ENCODE data around the gene RHBG.
A peak's percentile ranks its signal among the peaks of the same experiment; 100 is the strongest.
"Not testable (repeated sequence)": the region's sequence is repeated elsewhere in the genome, so short reads cannot be mapped to it uniquely, and the experiment has no call there.

RHBG gene

DNA sequence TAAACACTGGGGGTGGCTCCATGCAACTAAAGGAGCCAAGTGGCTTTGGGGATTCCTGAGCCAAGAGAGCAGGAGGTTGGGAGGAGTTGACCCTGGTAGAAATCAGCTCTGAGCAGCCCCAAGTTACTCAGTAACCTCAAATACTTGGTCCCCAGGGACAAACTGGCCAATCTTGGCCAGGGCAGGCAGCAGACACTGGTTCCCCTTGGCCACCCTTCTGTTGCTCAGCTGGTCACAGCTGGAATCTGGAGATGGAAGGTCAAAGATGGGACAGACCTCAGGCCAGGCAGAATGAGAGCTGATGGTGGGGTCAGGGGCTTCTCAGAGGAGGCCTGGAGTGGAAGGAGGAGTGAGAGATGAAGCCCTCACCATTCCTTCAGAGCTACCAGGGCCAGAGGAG, 3.3 kb upstream of the RHBG start:
- DNase-seq = no peak

DNA sequence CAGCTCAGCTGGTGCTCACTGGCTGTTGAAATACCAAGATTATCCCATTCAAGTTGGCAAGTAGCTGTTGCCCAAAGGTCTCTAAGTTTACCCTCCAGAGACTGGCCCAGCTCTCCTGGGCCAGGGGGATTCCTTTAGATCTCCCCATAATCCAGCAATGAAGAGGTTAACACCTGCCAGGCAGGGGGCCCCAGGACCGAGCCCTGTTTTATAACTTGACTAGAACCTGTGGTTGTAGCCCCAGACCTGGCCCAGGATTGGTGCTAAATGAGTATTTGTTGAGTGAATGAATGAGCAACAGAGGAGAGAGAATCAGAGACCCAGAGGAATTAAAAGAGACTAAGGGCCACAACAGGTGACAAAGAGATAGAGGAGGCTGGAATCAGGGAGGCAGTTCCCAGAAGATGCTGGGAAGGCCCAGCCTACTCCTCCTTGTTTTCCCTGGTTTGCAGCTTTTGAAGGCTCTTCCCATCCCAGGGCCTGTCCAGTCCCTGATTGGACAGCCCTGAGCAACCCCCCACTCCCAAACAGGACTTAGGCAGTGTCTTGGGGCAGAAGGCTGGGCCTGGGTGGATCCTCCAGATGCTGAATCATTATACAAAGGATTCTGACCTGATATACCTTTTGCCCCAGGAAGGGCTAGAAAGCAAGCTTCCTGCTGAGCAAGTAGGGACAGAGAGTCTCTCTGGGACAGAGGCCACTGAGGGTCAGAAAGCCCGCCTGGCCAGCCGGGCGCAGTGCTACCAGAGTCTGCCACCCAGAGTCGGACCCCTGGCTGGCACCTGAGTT, 2.4 kb upstream of the RHBG start:
- DNase-seq = no peak

DNA sequence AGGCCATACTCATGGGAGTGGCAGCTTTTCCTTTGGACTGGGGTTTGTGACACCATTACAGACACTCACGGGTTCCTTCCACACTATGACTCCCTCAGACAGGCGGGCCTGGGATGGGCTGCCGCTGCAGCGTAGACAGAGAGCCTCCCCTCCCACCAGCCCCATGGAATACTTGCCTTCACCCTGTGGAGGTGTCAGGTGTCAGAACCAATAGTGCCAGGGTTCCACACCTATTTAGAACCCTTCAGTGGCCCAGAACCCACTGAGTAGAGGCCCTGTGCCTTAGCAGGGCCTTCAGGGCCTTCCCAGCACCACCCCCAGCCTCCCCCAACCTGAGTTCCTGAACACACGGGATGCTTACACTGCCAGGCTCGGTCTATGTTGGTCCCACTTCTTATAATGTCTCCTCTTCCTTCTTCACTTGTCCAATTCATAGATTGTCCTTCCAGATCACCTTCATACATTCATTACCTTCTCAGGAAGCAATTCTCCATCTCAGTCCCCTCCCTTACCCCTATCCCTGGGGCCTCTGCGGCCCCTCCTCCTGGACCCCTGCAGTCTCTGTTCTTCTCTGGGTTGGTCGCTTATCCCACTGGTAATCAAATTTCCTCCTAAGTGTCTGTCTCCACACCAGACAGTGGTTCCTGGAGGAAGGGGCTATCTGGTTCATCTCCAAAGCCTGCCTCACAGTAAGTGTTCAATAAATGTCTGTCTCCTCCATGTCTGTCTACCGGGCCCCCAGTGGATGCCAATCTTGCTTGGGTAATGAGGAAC, 1.4 kb upstream of the RHBG start:
- DNase-seq = no peak

DNA sequence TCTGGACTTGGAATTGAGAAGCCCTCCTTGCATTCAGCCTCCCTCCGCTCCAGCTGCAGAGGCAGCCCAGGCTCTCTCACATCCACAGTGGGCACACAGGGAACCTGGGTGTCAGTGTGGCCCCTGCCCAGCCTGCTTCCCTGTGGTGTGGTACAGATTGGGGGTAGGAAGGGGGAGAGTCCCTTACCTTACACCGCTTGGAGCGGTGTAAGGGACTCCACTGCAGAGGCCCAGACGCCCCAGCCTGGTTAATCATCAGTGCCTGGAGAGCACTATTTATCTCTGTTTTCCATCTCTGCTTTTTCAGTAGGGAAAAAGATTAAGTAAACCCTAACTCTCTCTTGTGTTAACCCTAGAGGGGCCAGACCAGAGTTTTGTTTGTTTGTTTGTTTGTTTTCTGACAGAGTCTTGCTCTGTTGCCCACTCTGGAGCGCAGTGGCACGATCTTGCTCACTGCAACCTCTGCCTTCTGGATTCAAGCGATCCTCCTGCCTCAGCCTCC, 803 bp upstream of the RHBG start:
- no peak for DNase-seq

DNA sequence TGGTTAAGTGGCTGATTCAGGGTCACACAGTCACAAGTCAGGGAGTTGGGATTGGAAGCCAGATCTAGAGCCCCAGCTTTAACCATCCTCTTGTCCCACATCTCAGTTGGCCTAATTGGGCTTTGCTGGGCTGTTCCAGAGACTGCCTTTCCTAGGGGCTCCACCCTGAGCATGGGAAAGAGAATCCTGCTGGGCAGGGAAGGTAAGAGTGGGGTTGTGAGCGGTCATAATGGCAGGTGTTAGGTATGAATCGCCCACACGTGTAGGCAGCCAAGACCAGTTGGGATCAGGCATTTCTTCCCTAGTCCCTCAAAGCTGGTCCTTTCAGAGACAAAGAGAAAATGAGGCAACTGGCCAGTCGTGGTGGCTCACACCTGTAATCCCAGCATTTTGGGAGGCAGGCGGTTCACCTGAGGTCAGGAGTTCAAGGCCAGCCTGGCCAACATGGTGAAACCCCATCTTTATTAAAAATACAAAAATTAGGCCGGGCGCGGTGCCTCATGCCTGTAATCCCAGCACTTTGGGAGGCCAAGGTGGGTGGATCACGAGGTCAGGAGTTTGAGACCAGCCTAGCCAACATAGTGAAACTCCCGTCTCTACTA, 775 bp downstream of the RHBG start:
- DNase-seq = not testable (repeated sequence)

- DNase-seq = peak; percentile 32
Measured at GRCh38 chr1:156371553-156372264, 2.7 kb downstream of the RHBG start.

DNA sequence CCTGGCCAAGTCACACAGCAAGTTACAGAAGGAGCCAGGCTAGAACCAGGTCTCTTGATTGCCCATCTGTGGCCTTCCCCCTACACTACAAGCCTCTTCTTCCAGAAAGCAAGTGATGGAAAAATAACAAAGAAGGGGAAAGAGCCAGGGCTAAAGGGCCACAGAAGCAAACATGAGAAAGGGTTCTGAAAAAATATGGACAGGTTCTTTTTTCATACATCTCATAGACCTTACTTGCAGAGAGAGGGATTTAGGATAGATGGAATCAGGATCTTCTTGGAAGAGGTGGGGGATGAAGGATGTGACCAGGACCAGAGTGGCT, 3.2 kb downstream of the RHBG start:
- DNase-seq = no peak

GRCh38 chr1:156372876-156373275, 3.9 kb downstream of the RHBG start:
- no peak for DNase-seq

- no peak for DNase-seq
Measured at GRCh38 chr1:156373546-156373945, 4.5 kb downstream of the RHBG start.

DNA sequence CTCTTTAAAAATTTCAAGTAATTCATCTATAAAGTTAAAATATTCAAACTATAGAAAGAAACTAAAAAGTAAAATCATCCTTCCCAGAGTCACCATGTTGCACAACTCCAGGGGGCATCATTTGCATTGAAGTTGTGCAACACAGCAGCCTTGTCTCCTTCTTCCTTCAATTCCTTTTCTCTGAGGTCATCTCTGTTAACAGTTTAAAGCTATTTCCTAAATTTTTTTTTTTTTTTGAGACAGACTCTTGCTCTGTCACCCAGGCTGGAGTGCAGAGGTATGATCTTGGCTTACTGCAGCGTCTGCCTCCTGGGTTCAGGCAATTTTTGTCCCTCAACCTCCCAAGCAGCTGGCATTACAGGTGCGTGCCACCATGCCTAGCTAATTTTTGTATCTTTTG, 7.1 kb downstream of the RHBG start:
- peak; percentile 8 for DNase-seq

GRCh38 chr1:156376958-156377919, 8.2 kb downstream of the RHBG start:
- no peak for DNase-seq

- DNase-seq = no peak
Measured at GRCh38 chr1:156378557-156378956, 9.5 kb downstream of the RHBG start.

DNA sequence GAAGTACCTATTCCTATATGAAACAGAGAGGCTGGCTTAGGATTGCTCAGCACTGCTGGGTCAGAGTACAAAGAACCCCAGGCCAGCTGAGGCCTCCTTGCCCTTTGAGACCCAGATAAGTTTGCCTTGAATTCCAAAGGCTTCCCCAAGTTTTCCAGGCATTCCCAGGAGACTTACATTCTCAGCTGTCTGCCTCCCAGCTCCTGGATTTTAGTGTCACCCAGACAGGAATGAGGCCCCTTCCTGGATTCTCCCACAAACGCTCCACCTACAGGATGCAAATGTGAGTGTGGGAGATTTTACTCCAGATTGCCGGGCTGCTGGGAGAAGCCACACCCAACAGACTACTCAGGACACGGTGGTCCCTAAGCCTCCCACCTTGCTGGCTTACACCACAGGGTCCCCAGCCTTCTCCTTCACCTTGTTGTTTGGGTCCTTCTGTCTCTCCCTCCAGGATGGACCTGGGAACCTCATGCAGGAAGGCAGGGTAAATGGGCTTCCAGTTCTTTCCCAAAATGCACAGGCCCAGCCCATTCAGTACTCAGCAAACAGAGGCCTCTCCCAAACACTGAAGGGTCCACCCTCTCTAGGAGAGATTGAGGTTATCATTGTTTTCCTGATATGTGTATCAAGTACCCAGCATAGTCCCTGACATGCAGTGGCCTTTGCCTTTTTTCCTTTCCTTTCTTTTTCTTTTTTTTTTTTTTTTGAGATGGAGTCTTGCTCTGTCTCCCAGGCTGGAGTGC, 10.6 kb downstream of the RHBG start:
- DNase-seq = no peak

DNA sequence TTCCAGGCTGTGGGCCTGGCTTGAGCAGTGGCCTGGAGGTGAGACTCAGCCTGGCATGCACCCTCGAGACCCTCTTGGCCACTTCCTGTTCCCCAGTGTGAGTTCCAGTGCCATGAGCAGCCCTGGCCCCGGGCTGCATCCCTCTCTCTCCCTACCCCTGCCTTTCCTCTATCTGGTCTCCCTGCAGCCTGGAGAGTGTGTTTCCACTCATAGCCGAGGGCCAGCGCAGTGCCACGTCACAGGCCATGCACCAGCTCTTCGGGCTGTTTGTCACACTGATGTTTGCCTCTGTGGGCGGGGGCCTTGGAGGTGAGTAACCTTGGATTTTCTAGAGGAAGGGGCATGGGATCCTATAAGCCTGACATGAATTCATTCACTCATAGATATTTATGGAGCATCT, 13.6 kb downstream of the RHBG start:
- no peak for DNase-seq

DNA sequence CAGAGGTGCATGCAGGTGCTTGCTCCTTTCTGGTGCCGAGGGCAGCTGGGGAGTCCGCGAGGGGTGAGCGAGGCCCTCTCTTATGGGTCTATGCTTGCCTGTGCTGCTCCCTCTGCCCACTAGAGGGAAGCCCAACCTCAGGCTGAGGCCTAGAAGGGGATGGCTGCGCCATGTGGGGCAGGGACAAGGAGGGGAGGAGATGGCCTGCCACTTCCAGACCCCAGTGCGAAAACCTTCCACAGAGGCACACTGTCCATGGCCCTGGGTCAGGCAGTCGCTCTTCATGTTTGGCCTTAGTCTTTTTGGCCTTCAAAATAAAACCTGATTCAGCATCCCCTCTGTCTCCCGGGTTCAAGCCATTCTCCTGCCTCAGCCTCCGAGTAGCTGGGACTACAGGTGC, 14.0 kb downstream of the RHBG start:
- DNase-seq = peak; percentile 52

DNA sequence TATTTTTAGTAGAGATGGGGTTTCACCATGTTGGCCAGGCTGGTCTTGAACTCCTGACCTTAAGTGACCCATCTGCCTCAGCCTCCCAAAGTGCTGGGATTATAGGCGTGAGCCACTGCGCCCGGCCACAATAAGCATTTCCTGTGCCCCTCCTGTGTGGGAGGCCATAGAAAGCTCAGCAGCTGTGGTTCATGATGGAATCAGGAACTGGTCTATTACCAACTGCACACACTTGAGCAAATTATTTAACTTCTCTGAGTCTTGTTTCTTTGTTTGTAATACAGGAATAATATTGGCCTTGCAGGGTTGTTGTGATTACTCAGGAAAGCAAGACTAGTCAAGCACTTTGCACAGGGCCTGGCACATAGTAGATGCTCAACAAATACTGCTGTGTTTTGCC, 15.0 kb downstream of the RHBG start:
- DNase-seq = no peak

DNA sequence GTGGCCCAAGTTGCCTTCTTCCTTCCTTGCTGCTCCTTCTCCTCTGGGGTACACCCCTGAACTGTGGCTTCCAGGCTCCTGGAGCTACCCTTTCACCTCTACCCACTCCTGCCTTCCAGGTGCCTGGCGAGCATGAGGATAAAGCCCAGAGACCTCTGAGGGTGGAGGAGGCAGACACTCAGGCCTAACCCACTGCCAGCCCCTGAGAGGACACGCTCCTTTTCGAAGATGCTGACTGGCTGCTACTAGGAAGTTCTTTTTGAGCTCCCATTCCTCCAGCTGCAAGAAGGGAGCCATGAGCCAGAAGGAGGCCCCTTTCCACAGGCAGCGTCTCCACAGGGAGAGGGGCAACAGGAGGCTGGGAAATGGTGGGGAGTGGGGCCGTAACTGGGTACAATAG, 15.6 kb downstream of the RHBG start:
- DNase-seq = no peak

- DNase-seq = peak; percentile 64
Measured at GRCh38 chr1:156385534-156386031, 16.6 kb downstream of the RHBG start.

GRCh38 chr1:156386134-156386901, 17.3 kb downstream of the RHBG start:
- no peak for DNase-seq

All from CD4-positive, alpha-beta T cell treated with Interferon gamma for 1 hour (primary cell).